Nucleus accumbens (tissue), 56 donors: ENCODE measurements around the gene TNFAIP2.
"Not testable (repeated sequence)": the region's sequence is repeated elsewhere in the genome, so short reads cannot be mapped to it uniquely, and the experiment has no call there.

Experiments used
- DNase-seq, 56 donors: peaks; one replicate each; lab custom pipeline; 2025; lab: John Stamatoyannopoulos, UW

Gene TNFAIP2

GRCh38 chr14:103105580-103106150, 17.6 kb upstream of the TNFAIP2 start:
- DNase-seq = no peak

DNA sequence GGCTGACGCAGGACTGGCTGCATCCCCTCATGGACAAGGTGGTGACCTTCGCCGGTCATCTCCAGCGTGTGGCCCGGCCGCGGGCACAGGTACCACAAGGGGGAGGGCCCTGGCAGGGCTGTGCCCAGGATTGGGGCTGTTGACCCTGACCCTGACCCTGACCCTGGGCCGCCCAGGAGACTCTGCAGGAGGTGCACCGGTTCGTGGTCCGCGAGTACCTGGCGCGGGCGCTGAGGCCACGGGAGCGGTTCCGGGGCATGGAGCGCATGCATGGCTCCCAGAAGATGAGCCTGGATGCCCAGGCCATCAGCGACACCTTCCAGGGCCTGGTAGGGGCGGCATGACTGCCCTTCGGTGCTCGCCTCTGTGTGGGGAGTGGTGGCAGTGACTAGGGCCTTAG, 15.8 kb upstream of the TNFAIP2 start:
- no peak for DNase-seq

DNA sequence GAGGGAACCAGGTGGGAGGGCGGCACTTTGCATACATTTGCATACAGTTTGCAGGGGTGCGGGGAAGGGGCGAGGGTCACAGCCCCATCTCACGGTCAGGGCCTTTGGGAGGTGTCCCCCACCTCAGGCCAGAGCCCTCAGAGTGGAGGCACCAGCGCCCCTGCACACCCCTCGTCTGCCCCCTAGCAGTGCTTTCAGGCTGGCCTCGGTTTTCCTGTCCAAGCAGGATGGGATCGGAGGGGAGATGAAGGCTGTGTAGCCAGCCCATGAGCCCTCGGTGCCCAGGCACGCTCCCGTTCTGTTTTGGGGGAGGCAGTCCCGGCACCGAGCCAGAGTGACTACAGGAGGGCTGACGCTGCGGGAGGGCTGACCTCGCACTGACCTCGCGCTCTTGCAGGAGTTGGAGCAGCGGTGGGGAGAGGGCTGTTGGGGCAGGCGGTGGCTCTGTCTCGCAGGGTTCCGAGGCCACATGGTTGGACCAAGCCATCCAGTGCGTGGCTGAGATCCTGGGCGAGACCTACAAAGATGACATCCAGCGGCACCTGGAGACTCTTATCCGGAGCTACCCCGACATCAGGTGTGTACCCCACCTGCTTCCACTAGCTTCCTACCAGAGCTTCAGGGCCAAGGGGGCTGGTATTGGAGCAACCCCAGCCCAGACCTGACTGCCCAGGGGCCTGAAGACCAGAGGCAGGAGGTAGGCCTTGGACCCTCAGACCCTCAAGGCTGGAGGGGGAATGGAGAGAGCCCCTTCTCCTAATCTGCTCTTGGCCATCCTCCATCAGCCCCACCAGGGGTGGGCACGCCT, 15.1 kb upstream of the TNFAIP2 start:
- no peak for DNase-seq

DNA sequence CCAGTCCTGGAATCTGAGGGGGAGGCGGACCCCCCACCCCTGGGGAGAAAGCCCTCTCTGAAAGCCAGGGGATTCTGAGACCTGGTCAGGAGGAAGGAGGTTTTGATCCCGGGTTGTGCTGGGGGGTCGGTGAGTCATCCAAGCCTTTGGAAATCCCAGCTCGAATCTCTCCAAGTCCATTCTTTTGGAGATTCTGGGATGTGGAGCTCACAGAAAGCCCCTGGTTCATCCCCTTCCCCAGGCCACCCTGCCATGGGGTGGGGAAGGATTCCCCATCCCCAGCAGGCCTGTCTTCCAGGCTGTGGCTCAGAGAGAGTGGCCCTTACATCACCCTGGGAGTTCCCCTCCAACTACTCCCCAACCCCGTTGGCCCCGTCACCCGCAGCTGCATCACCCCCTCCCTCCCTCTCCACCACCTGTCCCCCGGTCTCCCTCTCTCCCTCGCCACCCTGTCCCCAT, 14.5 kb upstream of the TNFAIP2 start:
- DNase-seq = no peak

DNA sequence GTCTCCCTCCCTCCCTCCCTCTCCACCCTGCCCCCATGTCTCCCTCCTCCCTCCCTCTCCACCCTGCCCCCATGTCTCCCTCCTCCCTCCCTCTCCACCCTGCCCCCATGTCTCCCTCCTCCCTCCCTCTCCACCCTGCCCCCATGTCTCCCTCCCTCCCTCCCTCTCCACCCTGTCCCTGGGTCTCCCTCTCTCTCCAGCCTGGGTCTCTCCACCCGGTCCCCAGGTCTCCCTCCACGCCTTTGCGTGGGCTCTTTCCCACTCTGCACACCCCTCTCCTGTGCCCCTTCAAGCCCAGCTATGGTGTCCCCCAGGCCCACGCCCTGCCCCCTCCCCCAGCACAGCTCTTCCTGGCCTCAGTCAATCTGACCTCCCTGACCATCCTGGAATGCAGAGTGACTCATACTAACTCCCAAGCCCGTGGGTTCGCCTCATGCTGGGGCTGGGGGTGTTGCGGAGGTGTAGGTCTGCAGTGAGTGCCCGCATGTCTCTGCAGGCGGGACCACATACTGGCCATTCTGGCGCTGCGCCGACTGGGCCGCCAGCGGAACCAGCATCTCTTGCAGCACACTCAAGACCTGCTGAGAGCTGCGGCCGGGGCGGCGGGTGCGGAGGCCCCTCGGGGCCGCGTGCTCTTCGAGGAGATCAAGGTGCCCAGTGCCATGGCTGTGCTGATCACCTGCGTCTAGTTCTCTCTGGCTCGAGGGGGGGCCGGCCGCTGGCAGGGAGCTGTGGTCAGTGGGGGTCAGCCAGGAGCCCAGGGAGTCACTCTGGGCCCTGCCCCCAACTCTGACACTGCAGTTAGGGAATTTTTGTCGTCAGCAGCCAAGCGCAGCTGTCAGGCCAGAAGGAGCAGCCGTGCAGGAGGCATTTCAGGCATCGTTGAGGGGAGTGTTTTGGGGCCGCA, 13.5 kb upstream of the TNFAIP2 start:
- DNase-seq = no peak

DNA sequence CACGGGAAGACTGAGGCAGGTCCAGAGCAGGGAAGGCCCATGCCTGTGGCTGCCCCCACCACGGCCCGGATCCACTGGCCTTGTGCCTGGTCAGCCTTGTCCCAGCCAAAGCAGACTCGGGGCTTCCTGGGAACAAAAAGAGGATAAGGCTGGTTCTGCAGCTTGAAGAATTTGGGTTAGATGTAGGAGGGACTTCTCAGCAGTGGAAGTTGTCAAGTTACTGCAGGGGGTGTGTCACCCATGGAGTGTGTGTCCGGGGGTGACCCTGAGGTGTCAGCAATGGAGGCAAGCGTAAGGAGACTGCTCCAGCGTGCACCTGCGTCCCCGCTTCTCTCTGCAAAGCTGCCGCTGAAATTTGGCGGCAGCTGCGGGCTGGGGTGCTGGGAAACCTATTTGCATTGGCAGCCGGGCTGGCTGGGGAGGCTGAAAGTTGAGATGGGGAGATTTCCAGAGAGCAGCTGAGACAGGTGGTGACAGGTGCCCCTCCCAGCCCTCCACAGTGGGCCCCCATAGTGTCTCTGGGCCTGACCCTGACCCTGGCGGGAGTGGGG, 12.5 kb upstream of the TNFAIP2 start:
- DNase-seq = no peak

GRCh38 chr14:103111232-103111868, 11.9 kb upstream of the TNFAIP2 start:
- DNase-seq = no peak

GRCh38 chr14:103112400-103113243, 10.6 kb upstream of the TNFAIP2 start:
- no peak for DNase-seq

GRCh38 chr14:103113303-103113702, 10.0 kb upstream of the TNFAIP2 start:
- DNase-seq = no peak

DNA sequence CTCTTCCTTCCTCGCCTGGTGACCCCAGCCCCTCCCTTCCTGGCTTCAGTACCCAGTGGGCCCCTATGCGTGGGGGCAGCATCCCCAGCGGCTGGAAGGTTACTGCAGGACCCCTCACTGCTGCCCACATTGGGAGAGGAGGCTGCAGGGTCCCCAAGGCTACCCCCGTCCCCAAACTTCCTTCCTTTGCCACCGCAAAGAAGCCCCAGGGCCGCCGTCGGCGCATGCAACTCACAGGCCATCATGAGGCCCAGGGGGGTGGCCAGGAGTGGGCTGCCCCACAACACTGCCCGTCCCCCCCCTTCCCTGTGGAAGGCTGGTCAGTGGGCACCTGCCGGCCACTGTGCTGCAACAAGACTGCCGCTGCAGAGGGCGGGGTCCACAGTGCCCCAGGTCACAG, 9.5 kb upstream of the TNFAIP2 start:
- no peak for DNase-seq

DNA sequence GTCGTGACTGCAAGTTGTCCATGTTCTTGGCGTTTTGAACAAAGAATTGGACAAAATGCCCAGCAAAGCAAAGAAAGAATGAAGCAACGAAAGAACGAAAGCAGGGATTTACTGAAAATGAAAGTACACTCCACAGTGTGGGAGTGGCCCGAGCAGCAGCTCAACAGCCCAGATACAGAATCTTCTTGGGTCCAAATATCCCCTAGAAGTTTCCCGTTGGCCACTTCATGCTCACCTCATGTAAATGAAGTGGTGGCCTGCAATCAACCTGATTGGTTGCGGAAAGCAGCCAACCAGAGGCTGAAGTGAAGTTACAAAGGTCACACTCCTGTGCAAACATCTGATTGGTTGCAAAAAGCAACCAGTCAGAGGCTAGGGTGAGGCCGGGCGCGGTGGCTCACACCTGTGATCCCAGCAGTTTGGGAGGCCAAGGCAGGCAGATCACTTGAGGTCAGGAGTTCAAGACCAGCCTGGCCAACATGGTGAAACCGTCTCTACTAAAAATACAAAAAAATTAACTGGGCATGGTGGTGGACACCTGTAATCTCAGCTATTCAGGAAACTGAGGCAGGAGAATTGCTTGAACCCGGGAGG, 8.1 kb upstream of the TNFAIP2 start:
- not testable (repeated sequence) for DNase-seq

DNA sequence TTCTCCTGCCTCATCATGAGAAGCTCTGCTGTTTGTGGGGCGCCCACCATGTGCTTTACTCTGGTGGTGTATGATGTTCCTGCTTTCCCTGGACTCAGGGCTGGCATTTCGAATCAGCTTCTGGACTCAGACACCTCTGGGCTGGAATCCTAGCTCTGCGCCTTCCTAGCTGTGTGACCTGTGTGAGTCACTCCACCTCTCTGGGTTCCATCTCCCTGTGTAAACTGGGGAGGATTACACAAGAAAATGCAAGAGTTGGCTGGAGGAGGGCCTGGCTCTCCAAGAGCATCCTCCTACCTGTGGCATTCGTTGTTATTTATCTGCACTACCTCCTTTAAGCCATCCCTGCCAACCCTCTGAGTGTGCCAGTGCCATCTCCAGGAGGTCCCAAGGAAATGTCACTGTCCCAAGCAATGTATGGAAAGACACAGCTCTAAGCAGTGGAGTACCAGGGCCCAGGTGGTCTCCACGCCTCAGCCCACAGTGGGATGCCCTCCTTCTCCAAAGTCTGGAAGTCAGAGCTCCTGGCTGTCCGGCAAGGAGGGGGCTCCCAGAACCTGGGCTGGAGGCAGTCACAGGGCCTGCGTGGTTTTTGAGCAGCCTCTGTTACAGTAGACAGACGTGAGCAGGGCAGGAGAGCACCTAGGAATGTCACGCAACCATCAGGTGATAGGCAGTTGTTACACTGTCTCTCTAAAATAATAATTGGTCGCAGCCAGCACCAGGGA, 7.3 kb upstream of the TNFAIP2 start:
- no peak for DNase-seq

- DNase-seq = no peak
Measured at GRCh38 chr14:103116636-103117035, 6.6 kb upstream of the TNFAIP2 start.

DNA sequence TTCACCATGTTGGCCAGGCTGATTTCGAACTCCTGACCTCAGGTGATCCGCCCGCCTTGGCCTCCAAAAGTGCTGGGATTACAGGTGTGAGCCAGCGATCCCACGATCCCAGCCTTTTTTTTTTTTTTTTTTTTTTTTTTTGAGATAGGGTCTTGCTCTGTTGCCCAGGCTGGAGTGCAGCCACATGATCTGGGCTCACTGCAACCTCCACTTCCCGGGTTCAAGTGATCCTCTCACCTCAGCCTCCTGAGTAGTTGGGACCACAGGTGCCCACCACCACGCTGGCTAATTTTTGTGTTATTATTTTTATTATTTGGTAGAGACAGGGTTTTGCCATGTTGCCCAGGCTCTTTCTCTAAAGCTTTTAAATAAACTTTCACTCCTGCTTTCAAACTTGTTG, 5.8 kb upstream of the TNFAIP2 start:
- not testable (repeated sequence) for DNase-seq

DNA sequence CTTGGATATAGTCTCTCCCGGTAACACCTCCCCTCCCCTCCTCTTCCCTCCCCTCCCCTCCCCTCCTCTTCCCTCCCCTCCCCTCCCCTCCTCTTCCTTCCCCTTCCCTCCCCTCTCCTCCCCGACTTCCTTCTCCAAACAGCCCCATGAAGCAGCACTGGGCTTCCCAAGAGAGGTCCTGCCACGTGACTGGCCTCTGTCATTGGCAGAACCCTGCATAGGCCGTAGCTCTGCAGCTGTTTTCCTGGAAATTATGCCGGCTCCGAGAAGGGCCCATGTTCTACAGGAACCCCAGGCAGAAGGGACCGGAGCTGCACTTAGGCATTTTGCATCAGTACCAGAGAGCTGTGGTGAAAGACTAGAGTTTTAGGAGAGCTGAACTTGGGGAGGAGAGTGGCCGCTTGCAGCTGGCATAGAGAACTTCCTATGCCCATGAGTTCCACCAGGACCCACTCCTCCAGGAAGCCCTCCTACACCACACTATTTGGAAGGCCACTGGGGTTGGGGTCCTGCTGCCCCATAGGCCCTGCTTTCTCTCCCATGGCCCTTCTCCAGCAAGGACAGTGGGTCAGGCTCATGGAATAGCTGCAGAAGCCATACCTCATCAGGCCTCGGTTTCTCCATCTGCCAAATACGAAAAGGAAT, 5.1 kb upstream of the TNFAIP2 start:
- DNase-seq = peak in 16 of 56 donors; percentile 12 to 73 (median 34)

- peak in 11 of 56 donors; percentile 13 to 59 (median 31) for DNase-seq
Measured at GRCh38 chr14:103118663-103119404, 4.4 kb upstream of the TNFAIP2 start.

DNA sequence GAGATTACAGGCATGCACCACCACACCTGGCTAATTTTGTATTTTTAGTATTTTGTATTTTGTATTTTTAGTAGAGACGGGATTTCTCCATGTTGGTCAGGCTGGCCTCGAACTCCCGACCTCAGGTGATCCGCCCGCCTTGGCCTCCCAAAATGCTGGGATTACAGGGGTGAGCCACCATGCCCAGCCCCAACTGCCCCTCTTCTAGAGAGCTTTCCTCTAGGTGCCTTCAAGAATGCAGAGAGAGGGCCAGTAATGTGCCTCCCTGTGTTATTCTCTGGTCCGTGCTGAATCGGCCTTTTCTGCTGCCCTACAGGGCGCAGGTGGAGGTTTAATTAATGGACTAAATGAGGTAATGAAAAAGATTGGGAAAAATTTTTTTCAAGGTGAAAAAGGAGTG, 3.7 kb upstream of the TNFAIP2 start:
- DNase-seq = not testable (repeated sequence)
